ENCODE data around the gene DIAPH2.

GRCh38 chrX:96687776-96688175 is 3.1 kb downstream of the DIAPH2 start:
- TF ChIP-seq POLR2A (IDR thresholded peaks at IDR 0.05) (no peak), CTCF (IDR thresholded peaks at IDR 0.05 in 4 of 5, conservative IDR thresholded peaks at IDR 0.05 in 1 of 5) (no peak)
